GM19351 (cell line): Measurements from ENCODE around the gene SGF29.
"Not testable (repeated sequence)": the region's sequence is repeated elsewhere in the genome, so short reads cannot be mapped to it uniquely, and the experiment has no call there.

ENCODE experiments used
- ATAC-seq: cut with Tn5 transposase; IDR thresholded peaks from one replicate; pipeline ENCODE4 v1.9.1; 2021; ENCODE audit warnings: mild to moderate bottlenecking, moderate library complexity; ENCODE audit not compliant: unreplicated experiment

The SGF29 gene

DNA sequence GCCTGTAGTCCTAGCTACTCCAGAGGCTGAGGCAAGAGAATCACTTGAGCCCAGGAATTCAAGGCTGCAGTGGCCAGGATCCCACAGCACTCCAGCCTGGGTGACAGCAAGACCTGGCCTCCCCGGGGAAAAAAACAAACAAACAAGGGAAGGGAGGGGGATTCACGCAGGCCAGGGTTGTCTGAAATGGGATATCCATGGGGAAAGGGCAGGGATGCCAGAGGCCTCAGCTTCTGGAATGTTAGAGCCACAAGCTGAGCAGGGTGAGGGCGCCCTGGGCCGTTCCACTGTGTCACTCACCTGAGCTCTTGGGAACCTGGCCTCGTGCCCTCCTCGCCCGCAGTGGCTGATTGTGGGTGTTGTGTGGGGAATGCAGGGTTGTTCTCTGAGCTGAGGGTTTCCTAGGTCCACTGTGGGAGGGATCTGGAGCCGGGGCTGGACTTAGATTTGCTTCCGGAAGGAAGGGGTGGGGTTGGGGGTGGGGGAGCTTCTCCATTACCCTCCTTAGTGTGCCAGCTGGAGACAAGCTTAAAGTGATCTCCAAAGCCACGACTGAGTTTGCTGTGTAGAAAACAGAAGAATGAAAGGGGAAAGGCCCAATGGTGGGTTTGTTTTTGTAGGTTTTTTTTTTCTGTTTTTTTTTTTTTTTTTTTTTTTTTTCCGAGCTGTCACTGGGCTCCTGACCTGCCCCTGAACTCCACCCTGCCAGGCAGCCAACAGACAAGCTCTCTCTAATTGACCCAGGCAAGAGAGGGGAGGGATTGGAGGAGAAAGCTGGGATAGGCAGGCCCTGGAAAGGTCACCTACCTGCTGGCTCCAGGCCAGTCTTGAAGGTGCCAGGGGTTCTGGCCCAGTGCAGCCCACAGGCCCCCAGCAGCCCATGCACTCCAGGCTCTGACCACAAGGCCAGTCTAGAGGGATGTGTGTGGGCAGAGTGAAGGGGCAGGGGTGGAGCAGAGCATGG lies 56.2 kb downstream of the SGF29 start, which contains the start of gene SULT1A1:
TSS of gene SULT1A1 (minus strand) at position 414 of the 964 bp plus-strand sequence. CDS start 1,189 bp downstream, outside the sequence.
- no peak for ATAC-seq

GRCh38 chr16:28610595-28611191 lies 57.0 kb downstream of the SGF29 start:
- no peak for ATAC-seq

DNA sequence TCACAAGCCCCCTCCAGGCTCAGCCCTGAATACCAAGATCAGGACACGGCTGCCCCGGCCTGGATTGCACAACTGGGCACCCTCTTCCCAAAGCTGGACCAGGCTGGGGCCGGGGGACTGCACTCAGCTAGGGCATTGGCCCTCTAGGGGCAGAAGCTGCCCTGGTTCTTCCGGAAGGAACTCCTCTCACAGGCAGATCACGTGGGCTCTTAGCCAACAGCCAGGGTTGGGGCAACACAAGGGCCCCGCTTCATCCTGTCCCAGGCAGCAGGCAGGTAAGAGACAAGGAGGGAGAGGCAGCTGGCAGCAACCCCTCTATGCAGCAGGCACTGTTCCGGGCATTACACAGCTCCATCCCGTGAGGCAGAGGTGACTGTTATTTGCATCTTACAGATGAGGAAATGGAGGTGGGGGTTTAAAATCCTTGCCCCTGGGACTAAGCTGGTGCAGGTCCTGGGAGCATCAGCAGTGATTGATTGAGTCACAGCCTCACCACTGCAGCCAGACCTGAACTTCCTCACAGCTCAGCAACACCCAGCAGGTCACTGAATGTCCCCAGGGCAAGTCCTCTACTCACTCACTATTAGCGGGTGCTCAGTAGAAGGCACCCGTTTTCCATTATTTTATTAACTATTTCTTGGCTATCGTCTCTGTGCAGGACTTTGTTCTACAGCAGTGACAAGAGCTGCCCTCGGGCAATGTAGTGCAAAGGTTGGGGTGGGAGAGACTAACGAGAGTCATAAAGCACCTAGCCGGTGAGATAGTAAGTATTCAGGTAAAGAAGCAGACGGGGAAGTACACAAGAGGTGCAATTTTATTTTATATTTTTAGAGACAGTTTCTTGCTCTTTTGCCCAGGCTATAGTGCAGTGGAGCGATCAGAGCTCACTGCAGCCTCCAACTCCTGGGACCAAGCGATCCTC lies 58.9 kb downstream of the SGF29 start:
- ATAC-seq, result peak; percentile 68

- ATAC-seq, result not testable (repeated sequence)
Observed at GRCh38 chr16:28613912-28614311, 60.2 kb downstream of the SGF29 start.

DNA sequence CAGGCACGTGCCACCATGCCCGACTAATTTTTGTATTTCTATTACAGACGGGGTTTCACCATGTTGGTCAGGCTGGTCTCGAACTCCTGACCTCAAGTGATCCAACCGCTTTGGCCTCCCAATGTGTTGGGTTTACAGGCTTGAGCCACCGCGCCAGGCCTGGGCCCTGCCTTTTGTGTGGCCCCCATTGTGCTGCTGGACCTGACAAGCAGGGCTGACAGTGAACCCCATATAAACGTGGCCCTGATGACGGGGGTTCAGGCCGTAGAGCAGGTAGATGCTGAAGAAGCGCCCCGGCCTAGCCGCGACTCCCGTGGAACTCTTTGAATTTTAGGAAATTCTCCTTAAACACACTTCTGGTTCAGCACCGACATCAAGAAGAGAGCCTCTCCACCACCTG lies 60.8 kb downstream of the SGF29 start:
- not testable (repeated sequence) for ATAC-seq

DNA sequence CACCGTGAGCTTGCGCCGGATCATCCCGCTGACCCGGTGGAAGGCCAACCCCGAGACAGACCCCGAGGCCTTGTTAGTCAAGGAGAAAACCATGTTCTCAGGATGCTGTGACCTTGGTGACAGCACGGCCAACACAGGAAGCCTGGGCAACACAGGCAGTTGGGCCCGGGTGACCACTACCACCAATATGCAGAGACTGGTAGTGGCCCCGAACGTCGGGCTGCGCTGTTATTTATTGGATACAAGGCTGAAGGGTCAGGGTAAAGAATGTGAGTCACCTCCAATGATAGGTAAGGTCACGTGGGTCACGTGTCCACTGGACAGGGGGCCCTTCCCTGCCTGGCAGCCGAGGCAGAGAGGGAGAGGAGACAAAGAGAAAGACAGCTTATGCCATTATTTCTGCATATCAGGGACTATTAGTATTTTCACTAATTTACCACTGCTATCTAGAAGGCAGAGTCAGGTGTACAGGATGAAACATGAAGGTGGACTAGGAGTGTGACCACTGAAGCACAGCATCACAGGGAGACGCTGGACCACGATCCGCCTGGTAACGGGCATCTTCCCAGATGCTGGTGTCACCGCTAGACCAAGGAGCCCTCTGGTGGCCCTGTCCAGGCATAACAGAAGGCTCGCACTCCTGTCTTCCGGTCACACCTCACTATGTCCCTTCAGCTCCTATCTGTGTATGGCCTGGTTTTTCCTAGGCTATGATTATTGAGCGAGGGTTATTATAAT lies 61.9 kb downstream of the SGF29 start:
- ATAC-seq, result not testable (repeated sequence)

DNA sequence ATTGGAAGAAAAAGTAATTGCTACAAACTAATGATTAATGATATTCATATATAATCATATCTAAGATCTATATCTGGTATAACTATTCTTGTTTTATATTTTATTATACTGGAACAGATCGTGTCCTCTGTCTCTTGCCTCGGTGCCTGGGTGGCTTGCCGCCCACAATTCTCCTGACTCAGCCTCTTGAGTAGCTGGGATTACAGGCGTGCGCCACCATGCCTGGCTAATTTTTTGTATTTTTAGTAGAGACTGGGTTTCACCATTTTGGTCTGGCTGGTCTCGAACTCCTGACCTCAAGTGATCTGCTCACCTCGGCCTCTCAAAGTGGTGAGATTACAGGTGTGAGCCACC lies 62.5 kb downstream of the SGF29 start:
- ATAC-seq, result not testable (repeated sequence)

DNA sequence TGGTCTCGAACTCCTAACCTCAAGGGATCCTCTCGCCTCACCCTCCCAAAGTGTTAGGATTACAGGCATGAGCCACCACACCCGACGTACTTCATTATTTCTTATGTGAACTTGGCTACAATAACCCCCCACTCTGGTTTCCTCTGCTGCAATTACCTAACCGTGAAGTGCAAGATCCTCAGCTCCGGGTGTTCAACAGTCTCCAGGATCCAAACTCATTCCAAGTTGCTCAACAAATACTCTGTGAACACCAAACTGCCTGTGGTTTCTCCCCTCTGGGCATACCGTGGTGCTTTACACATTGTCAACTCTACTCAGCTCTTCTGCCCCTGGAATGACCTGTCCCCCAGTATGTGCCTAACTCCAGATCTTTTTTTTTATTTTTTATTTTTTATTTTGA lies 62.9 kb downstream of the SGF29 start:
- no peak for ATAC-seq

GRCh38 chr16:28617874-28618273 lies 64.2 kb downstream of the SGF29 start:
- no peak for ATAC-seq

- not testable (repeated sequence) for ATAC-seq
Observed at GRCh38 chr16:28620316-28620715, 66.6 kb downstream of the SGF29 start.

- no peak for ATAC-seq
Observed at GRCh38 chr16:28621481-28622155, 67.9 kb downstream of the SGF29 start.

DNA sequence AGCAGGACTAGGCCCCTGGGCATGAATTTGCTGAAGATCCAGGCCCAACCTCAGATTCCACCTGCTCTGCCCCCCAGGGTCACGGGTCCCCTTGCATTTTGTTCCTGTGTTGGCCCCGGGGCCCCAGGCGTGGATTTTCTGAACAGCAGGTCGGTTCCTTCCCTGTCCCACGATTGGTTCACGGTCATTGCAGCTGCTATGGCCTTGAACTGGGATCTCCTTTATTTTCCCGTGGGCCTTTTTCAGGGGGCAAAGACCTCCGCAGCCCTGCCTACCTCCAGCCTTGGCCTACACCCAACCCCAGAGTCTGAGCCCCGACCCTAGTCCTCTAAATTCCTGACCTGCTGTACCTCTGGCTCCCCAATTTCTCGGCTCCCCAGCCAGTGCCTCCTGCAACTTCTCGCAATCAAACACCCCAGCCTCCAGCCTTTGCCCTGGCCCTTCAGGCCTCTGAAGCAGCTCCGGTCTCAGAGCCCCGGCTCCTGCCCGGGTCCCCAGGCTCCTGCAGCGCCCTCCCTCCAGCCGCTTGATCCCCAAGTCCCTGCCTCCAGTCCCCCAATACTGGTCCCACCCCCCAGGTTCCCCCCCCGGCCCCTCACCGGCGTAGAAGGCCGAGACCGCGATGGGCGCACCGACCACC lies 68.9 kb downstream of the SGF29 start:
- not testable (repeated sequence) for ATAC-seq

DNA sequence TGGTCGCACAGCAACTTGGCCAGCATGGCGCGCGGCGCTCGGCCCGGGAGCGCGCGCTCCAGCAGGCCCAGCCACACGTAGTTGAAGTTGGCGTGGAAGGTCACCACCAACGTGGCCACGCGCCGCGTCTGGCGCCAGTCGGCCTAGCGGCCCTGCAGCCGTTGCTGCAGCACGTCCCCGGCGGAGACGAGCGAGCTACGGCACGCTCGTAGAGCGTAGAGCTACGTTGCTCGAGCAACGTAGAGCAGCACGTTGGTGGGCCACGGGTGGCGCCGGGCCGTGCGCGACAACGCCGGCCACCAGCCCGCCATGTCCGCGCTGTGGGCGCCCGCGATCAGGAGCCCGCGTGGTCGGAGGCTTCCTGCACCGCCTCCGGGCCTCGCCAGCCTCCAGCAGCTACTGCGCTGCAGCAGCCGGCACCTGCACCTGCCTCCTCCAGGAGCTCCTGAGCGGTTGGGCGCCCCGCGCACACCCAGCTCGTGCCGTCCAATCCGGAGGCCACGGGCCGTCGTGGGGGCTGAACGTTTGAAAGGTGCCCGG lies 69.5 kb downstream of the SGF29 start:
- peak; percentile 39 for ATAC-seq

DNA sequence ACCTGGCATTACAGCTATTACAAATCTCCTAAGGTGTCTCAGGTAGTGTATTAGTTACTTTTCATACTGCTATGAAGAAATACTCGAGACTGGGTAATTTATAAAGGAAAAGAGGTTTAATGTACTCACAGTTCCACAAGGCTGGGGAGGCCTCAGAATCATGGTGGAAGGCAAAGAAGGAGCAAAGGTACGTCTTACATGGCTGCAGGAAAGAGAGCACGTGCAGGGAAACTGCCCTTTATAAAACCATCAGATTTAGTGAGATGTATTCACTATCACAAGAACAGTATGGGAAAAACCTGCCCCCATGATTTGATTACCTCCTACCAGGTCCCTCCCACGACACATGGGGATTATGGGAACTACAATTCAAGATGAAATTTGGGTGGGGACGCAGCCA lies 77.2 kb downstream of the SGF29 start:
- not testable (repeated sequence) for ATAC-seq

- not testable (repeated sequence) for ATAC-seq
Observed at GRCh38 chr16:28636093-28636823, 82.5 kb downstream of the SGF29 start.

- not testable (repeated sequence) for ATAC-seq
Observed at GRCh38 chr16:28637765-28638164, 84.0 kb downstream of the SGF29 start, which contains the start of gene NPIPB8. NPIPB8 (plus strand) TSS chr16:28638065; CDS start chr16:28638361, 296 bp downstream.

GRCh38 chr16:28638359-28638758 lies 84.6 kb downstream of the SGF29 start:
- ATAC-seq, result not testable (repeated sequence)

- ATAC-seq, result not testable (repeated sequence)
Observed at GRCh38 chr16:28639959-28640358, 86.2 kb downstream of the SGF29 start.
